ENCODE data around the gene RIOK3.

Gene RIOK3

DNA sequence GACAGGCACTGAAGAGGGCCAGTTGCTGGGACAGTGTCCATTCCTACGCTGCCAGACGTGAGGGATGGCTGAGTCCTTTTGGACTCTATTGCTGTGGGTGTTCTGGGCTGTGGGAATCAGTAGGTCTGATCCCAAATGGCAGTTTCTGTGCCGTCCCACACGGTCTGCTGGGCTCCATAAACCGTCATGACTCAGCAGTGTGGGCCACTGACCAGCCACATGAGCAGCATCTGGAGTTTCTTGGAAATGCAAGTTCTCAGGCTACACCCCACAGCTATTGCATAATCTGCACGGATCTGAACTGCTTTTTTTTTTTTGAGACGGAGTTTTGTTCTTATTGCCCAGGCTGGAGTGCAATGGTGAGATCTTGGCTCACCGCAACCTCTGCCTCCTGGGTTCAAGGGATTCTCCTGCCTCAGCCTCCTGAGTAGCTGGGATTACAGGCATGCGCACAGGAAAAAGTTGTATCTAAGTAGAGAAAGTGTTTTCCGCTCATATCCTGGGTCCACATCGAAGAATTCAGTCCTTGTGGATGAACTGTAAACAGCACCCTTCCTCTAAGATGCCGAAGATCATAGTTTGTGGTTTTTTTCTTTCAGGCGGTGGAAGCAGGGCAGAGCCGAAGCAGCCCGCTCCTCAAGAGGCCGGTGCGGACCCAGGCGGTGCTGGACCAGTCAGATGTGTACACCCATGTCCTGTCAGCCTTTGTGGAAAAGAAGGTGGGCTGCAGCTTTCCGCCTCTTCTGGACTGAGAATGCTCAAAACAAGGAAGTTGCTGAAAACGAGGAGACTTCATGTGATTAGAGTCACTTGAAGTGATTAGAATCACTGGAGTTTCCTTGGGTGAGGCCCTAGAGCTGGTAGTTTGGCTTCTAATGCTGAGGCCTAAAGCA is 75.7 kb downstream of the RIOK3 start:
- peak; percentile 82 for DNase-seq (ENCODE audit: low read depth)

DNA sequence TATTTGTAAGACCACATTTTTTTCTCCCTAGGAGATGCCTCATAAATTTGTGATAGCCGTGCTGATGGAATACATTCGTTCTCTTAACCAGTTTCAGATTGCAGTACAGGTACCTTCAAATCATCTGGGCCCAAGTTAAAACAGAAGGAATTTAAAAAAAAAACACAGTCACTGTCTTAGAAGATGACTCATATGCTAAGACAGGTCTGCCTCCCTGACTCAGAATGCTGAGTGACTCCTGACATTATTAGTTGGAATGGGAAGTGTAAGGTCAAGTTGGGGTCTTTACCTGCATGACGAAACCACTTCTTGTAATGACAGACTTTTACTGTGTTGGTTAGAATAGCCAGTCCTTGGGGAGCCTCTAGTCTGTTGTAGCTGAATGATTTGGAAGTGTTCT is 76.5 kb downstream of the RIOK3 start:
- DNase-seq (ENCODE audit: low read depth): peak; percentile 72

DNA sequence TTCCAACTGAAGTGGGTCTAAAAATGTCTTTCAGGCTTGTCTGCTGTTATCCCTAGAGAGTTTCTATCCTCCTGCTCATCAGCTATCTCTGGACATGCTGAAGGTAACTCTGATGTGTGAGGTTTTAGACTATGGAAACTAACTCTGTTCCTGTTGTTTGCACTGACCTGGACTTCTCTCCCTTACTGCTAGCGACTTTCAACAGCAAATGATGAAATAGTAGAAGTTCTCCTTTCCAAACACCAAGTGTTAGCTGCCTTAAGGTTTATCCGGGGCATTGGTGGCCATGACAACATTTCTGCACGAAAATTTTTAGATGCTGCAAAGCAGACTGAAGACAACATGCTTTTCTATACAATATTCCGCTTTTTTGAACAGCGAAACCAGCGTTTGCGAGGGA is 77.1 kb downstream of the RIOK3 start:
- no peak for DNase-seq (ENCODE audit: low read depth)

DNA sequence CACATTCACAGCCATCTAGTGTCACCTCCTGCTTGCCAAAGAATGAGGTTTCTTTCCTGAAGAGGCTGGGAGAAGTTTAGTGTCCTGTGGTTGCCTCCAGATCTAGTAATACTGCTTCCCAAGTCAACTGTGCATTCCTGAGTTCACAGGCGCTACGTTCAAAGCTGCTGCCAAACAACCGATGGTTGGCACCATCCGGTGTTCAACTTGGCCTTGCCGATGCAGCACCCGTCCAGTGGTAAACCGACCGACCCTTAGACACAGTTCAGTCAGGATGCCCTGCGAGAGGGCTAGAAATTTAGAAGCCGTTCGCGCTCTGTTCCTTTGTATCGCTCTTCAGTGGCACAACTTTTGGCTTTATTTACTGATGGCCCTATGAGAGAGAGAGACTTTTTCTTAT is 78.8 kb downstream of the RIOK3 start:
- DNase-seq (ENCODE audit: low read depth): no peak

Measured in EH (cell line).